IMR-90 (cell line): ENCODE data around the gene C16orf92. TPM values are rescaled to one million over a fixed set of nuclear protein-coding genes. Genes with fewer than 3 reads are reported as not detected.

Experiments
- ATAC-seq: fragments of 200-7000 bp; cut with Tn5 transposase; 2 replicates; pipeline ENCODE4 v1.9.1; 2020; ENCODE audit warnings: low read depth, mild to moderate bottlenecking, moderate library complexity
- BruUV-seq: library from RNA; stranded (reverse); fragments of 400-500 nt; replicated peaks from 2 replicates; lab custom pipeline; 2021; lab: Mats Ljungman, UMichigan
- CTCF ChIA-PET: fragments of 300-600 bp; formaldehyde crosslinking; extraction: SDS; loops from one replicate; lab custom pipeline; 2021; ENCODE audit warnings: antibody characterized with exemption; lab: Yijun Ruan, JAX
- POLR2A ChIA-PET: fragments of 300-600 bp; sonication (Branson Sonifier 250); formaldehyde crosslinking; loops from one replicate; lab custom pipeline; 2022; ENCODE audit warnings: antibody characterized with exemption; ENCODE audit not compliant: unreplicated experiment; lab: Charles Lee
- DNase-seq: peaks from one replicate; pipeline ENCODE4 v3.0.0; 2013
- H2AFZ ChIP-seq: replicated peaks from 2 replicates; pipeline ENCODE3; 2013; ENCODE audit warnings: low read length, mild to moderate bottlenecking; ENCODE audit not compliant: poor library complexity
- H2AK5ac ChIP-seq: 2 replicates; pipeline ENCODE4 v1.6.1; 2013; ENCODE audit warnings: low read depth, low read length, inconsistent platforms
- H2AK9ac ChIP-seq: replicated peaks from 2 replicates; pipeline ENCODE3; 2013; ENCODE audit warnings: mild to moderate bottlenecking, low read depth, low read length, moderate library complexity; ENCODE audit not compliant: poor library complexity
- H2BK120ac ChIP-seq: 2 replicates; pipeline ENCODE4 v1.6.1; 2013; ENCODE audit warnings: low read depth, low read length, inconsistent platforms
- H2BK15ac ChIP-seq: 3 replicates; pipeline ENCODE4 v1.6.1; 2013; ENCODE audit warnings: low read depth, low read length, inconsistent platforms
- H2BK20ac ChIP-seq: 2 replicates; pipeline ENCODE4 v1.6.1; 2013; ENCODE audit warnings: low read depth, mild to moderate bottlenecking, inconsistent platforms, low read length, moderate library complexity
- H2BK5ac ChIP-seq: 2 replicates; pipeline ENCODE4 v1.6.1; 2013; ENCODE audit warnings: mild to moderate bottlenecking, low read depth, low read length, inconsistent platforms; ENCODE audit not compliant: poor library complexity, severe bottlenecking
- H3K14ac ChIP-seq: replicated peaks from 2 replicates; pipeline ENCODE4 v1.6.1; 2013; ENCODE audit warnings: low read depth, low read length, inconsistent platforms
- H3K18ac ChIP-seq: 2 replicates; pipeline ENCODE4 v1.6.1; 2013; ENCODE audit warnings: low read depth, low read length, control low read depth
- H3K23ac ChIP-seq: 2 replicates; pipeline ENCODE4 v1.6.1; 2013; ENCODE audit warnings: low read depth, low read length, inconsistent platforms
- H3K27ac ChIP-seq: 2 replicates; pipeline ENCODE4 v1.5.1; 2013; ENCODE audit warnings: mild to moderate bottlenecking, control low read depth, low read length; ENCODE audit not compliant: insufficient read depth
- H3K27me3 ChIP-seq: 2 replicates; pipeline ENCODE4 v1.6.1; 2013; ENCODE audit warnings: low read length; ENCODE audit not compliant: control insufficient read depth, insufficient read depth
- H3K36me3 ChIP-seq: 2 replicates; pipeline ENCODE4 v1.6.1; 2013; ENCODE audit warnings: low read length, mixed read lengths; ENCODE audit not compliant: control insufficient read depth, insufficient read depth
- H3K4ac ChIP-seq: 2 replicates; pipeline ENCODE4 v1.6.1; 2013; ENCODE audit warnings: low read depth, low read length, inconsistent platforms
- H3K4me1 ChIP-seq: 2 replicates; pipeline ENCODE4 v1.6.1; 2013; ENCODE audit warnings: low read length, mixed read lengths; ENCODE audit not compliant: control insufficient read depth, insufficient read depth
- H3K4me2 ChIP-seq: 2 replicates; pipeline ENCODE4 v1.6.1; 2013; ENCODE audit warnings: low read depth, mild to moderate bottlenecking, control low read depth, low read length, moderate library complexity
- H3K4me3 ChIP-seq: 2 replicates; pipeline ENCODE4 v1.5.1; 2013; ENCODE audit warnings: low read depth, mild to moderate bottlenecking, control low read depth, low read length, moderate library complexity; ENCODE audit not compliant: insufficient read depth
- H3K56ac ChIP-seq: 2 replicates; pipeline ENCODE4 v1.6.1; 2013; ENCODE audit warnings: low read length, inconsistent platforms; ENCODE audit not compliant: insufficient read depth; ENCODE audit errors: extremely low read depth
- H3K79me1 ChIP-seq, 2 experiments: 2 replicates each; pipeline ENCODE4 v1.6.1; 2013; ENCODE audit warnings: low read length in 2 of 2, inconsistent platforms in 1 of 2, low read depth in 1 of 2
- H3K9ac ChIP-seq: 2 replicates; pipeline ENCODE4 v1.6.1; 2013; ENCODE audit warnings: low read depth, low read length, control low read depth
- H3K9me1 ChIP-seq: 2 replicates; pipeline ENCODE4 v1.6.1; 2013; ENCODE audit warnings: low read length, inconsistent platforms; ENCODE audit not compliant: insufficient read depth
- H3K9me3 ChIP-seq: 2 replicates; pipeline ENCODE4 v1.6.1; 2013; ENCODE audit warnings: low read length; ENCODE audit not compliant: control insufficient read depth, insufficient read depth
- H4K20me1 ChIP-seq: 2 replicates; pipeline ENCODE4 v1.6.1; 2013; ENCODE audit warnings: low read length, inconsistent platforms; ENCODE audit not compliant: insufficient read depth
- H4K5ac ChIP-seq: 2 replicates; pipeline ENCODE4 v1.6.1; 2013; ENCODE audit warnings: mild to moderate bottlenecking, low read depth, low read length, control low read depth
- H4K8ac ChIP-seq, 2 experiments: 2 replicates each; pipeline ENCODE4 v1.6.1; 2013; ENCODE audit warnings: low read depth in 2 of 2, low read length in 2 of 2, control low read depth in 1 of 2, inconsistent platforms in 1 of 2
- H4K91ac ChIP-seq: 2 replicates; pipeline ENCODE4 v1.6.1; 2013; ENCODE audit warnings: low read depth, low read length, inconsistent platforms; ENCODE audit not compliant: insufficient read depth
- BHLHE40 ChIP-seq: fragments of 150-350 bp; IDR thresholded peaks from 2 replicates; pipeline ENCODE4 v1.6.1; 2016; ENCODE audit warnings: mild to moderate bottlenecking, low read depth, low read length
- CEBPB ChIP-seq: IDR thresholded peaks from 2 replicates; pipeline ENCODE4 v1.6.1; 2012; ENCODE audit warnings: low read depth, low read length, improper control_type of control experiment
- CHD1 ChIP-seq: IDR thresholded peaks from 2 replicates; pipeline ENCODE4 v1.6.1; 2012; ENCODE audit warnings: low read depth, low read length, improper control_type of control experiment
- CTCF ChIP-seq: conservative IDR thresholded peaks from 2 replicates; pipeline ENCODE4 v1.5.1; 2012; ENCODE audit warnings: mild to moderate bottlenecking, low read depth, low read length, improper control_type of control experiment
- ELK1 ChIP-seq: fragments of 150-350 bp; IDR thresholded peaks from 2 replicates; pipeline ENCODE4 v1.6.1; 2016; ENCODE audit warnings: low read depth, mild to moderate bottlenecking, low read length, moderate library complexity, borderline replicate concordance
- FOS ChIP-seq: fragments of 150-350 bp; IDR thresholded peaks from 2 replicates; pipeline ENCODE4 v1.6.1; 2016; ENCODE audit warnings: low read depth, low read length
- MAFK ChIP-seq: IDR thresholded peaks from 2 replicates; pipeline ENCODE4 v1.6.1; 2012; ENCODE audit warnings: low read depth, low read length, improper control_type of control experiment
- MAZ ChIP-seq: IDR thresholded peaks from 2 replicates; pipeline ENCODE4 v1.6.1; 2012; ENCODE audit warnings: low read depth, mild to moderate bottlenecking, low read length, improper control_type of control experiment, moderate library complexity, borderline replicate concordance
- MXI1 ChIP-seq: IDR thresholded peaks from 2 replicates; pipeline ENCODE4 v1.6.1; 2012; ENCODE audit warnings: low read depth, mild to moderate bottlenecking, low read length, moderate library complexity, borderline replicate concordance
- POLR2A ChIP-seq: IDR thresholded peaks from 2 replicates; pipeline ENCODE4 v1.6.1; 2012; ENCODE audit warnings: mild to moderate bottlenecking, low read depth, low read length
- RAD21 ChIP-seq: IDR thresholded peaks from 2 replicates; pipeline ENCODE4 v1.6.1; 2012; ENCODE audit warnings: low read length, improper control_type of control experiment
- RCOR1 ChIP-seq: IDR thresholded peaks from 2 replicates; pipeline ENCODE4 v1.6.1; 2012; ENCODE audit warnings: mild to moderate bottlenecking, low read length, improper control_type of control experiment; ENCODE audit not compliant: insufficient replicate concordance
- RFX5 ChIP-seq: IDR thresholded peaks from 2 replicates; pipeline ENCODE4 v1.8.0; 2012; ENCODE audit warnings: low read depth, mild to moderate bottlenecking, low read length, moderate library complexity
- SMC3 ChIP-seq: fragments of 150-350 bp; IDR thresholded peaks from 2 replicates; pipeline ENCODE4 v1.6.1; 2016; ENCODE audit warnings: low read depth, mild to moderate bottlenecking, antibody characterized with exemption, low read length, moderate library complexity
- WGBS, 2 experiments: methylation state at CpG; one replicate each; pipeline versions ENCODE4 v1.1.5 to v1.1.7; 2013; ENCODE audit warnings: missing lambda C conversion rate in 2 of 2; ENCODE audit not compliant: insufficient read length in 1 of 2; ENCODE audit errors: extremely low coverage in 2 of 2; 5-methylcytosine and 5-hydroxymethylcytosine counted together
- dilution Hi-C: fragments of 300-500 bp; cut with HindIII; formaldehyde crosslinking; loops from one replicate; pipeline ENCODE4 v1.14.3; 2018; ENCODE audit warnings: low sequenced_read_pairs; ENCODE audit not compliant: unreplicated experiment
- in situ Hi-C: fragments of 300-500 bp; cut with MboI; formaldehyde crosslinking; loops from 3 replicates; pipeline ENCODE4 v1.14.3; 2019; ENCODE audit warnings: low sequenced_read_pairs, inconsistent platforms, mixed read lengths
- intact Hi-C: fragments of 100-400 bp; cut with micrococcal nuclease; formaldehyde crosslinking; loops from 2 replicates; pipeline ENCODE4 v1.10.0; 2022
- polyA plus RNA-seq, 3 experiments: library from polyadenylated mRNA; depleted of rRNA; stranded (reverse); fragments of >200 nt; gene quantifications; 2 replicates each; pipeline ENCODE4 v1.2.3, GENCODE V29; 2012; ENCODE audit warnings: low replicate concordance in 1 of 3
- total RNA-seq: library from RNA; depleted of rRNA; stranded (reverse); fragments of >200 nt; gene quantifications from 2 replicates; pipeline ENCODE4 v1.2.3, GENCODE V29; 2012

The C16orf92 gene
- total and polyA plus RNA-seq, 2 of the 4 experiments (the other 2 are of a cell fraction): not detected

- no peak overlapping the region for H3K23ac ChIP-seq
- H3K9me3 ChIP-seq: no peaks in the 10 kb centered on the region
- no peak for TF ChIP-seq CTCF
- no peak for TF ChIP-seq ELK1
- no peak for TF ChIP-seq RAD21
- no peak for TF ChIP-seq RCOR1
- TF ChIP-seq BHLHE40: no peak
- no peak for TF ChIP-seq MAFK
- no peak for TF ChIP-seq POLR2A
- no peak for TF ChIP-seq CEBPB
- TF ChIP-seq MXI1: no peak
- TF ChIP-seq SMC3: no peak
- TF ChIP-seq RFX5: no peak
- TF ChIP-seq FOS: no peak
- TF ChIP-seq MAZ: no peak
- no peak for TF ChIP-seq CHD1
- CTCF ChIA-PET: no interaction called here
- BruUV-seq: no TSS peak
- no peaks in the 10 kb centered on the region; the same call in 1 of the 2 replicates for H4K20me1 ChIP-seq
- DNase-seq (no peak), ATAC-seq (no peak)
- no peak overlapping the region for H2AK5ac ChIP-seq
- peaks cover 7% of the 10 kb centered on the region for H3K9me1 ChIP-seq
- no peak overlapping the region for H4K5ac ChIP-seq
- H3K36me3 ChIP-seq: no peaks in the 10 kb centered on the region
- POLR2A ChIA-PET: no interaction called here
- no peak overlapping the region for H4K91ac ChIP-seq
- H3K18ac ChIP-seq: no peak overlapping the region
- no peaks in the 10 kb centered on the region for H3K4me1 ChIP-seq
- no peak overlapping the region for H3K4ac ChIP-seq
- dilution Hi-C loops: no loop called here
- H2BK15ac ChIP-seq: no peak overlapping the region
- no peak overlapping the region for H2AFZ ChIP-seq
- intact Hi-C loops: no loop called here
- H3K4me3 ChIP-seq: no peak overlapping the region
- H2AK9ac ChIP-seq: no peak overlapping the region
- H2BK20ac ChIP-seq: no peak overlapping the region
- WGBS, 2 experiments: no CpG with 5 or more reads among the region's 1 CpG
- H3K4me2 ChIP-seq: no peak overlapping the region
- H3K14ac ChIP-seq: no peak overlapping the region
- H3K9ac ChIP-seq: no peak overlapping the region
- H4K8ac ChIP-seq: no peak overlapping the region
- peaks cover 0 to 6% of the 10 kb centered on the region in 2 experiments; a peak in 2 of 4 replicates for H3K79me1 ChIP-seq
- no peak overlapping the region for H3K27ac ChIP-seq
- H3K56ac ChIP-seq: no peak overlapping the region
- no peak overlapping the region for H2BK5ac ChIP-seq
- peaks cover 2% of the 10 kb centered on the region; the same call in 1 of the 2 replicates for H3K27me3 ChIP-seq
- in situ Hi-C loops: no loop called here
- no peak overlapping the region for H2BK120ac ChIP-seq
Measured at GRCh38 chr16:30046588-30046987, 23.6 kb downstream of the C16orf92 start.
